DOHH2 (cell line): ENCODE results near the gene PPP1R26.

Experiments used
- H3F3A ChIP-seq: fragments of 200-600 bp; sonication (generic), shearing (Covaris generic); 2 replicates; pipeline ENCODE4 v1.6.0; 2016; ENCODE audit warnings: antibody characterized with exemption, mild to moderate bottlenecking; ENCODE audit not compliant: control insufficient read depth, insufficient read depth
- H3K27ac ChIP-seq: fragments of 200-600 bp; sonication (generic); 2 replicates; pipeline ENCODE4 v1.5.1; 2014; ENCODE audit warnings: low read depth, mild to moderate bottlenecking, low read length, moderate library complexity
- H3K27me3 ChIP-seq: fragments of 200-600 bp; sonication (generic); 2 replicates; pipeline ENCODE4 v1.6.1; 2014; ENCODE audit warnings: mild to moderate bottlenecking, low read length, mixed read lengths; ENCODE audit not compliant: control insufficient read depth
- H3K36me3 ChIP-seq: fragments of 200-600 bp; sonication (generic); 2 replicates; pipeline ENCODE4 v1.6.1; 2014; ENCODE audit warnings: mild to moderate bottlenecking, low read length, moderate library complexity, mixed read lengths; ENCODE audit not compliant: control insufficient read depth
- H3K4me1 ChIP-seq: fragments of 200-600 bp; sonication (generic); 2 replicates; pipeline ENCODE4 v1.6.1; 2014; ENCODE audit warnings: mild to moderate bottlenecking, low read length, mixed read lengths; ENCODE audit not compliant: control insufficient read depth
- H3K4me2 ChIP-seq: fragments of 200-600 bp; sonication (generic); 2 replicates; pipeline ENCODE4 v1.6.0; 2014; ENCODE audit warnings: mild to moderate bottlenecking, low read length, moderate library complexity
- H3K4me3 ChIP-seq: fragments of 200-600 bp; sonication (generic); 2 replicates; pipeline ENCODE4 v1.5.1; 2014; ENCODE audit warnings: mild to moderate bottlenecking, low read length, mixed read lengths
- H3K79me2 ChIP-seq: fragments of 200-600 bp; sonication (generic); 2 replicates; pipeline ENCODE4 v1.6.1; 2014; ENCODE audit warnings: mild to moderate bottlenecking, low read length, mixed read lengths; ENCODE audit not compliant: control insufficient read depth
- H3K9me2 ChIP-seq: fragments of 200-600 bp; sonication (generic); replicated peaks from 2 replicates; pipeline ENCODE4 v1.6.1; 2014; ENCODE audit warnings: mild to moderate bottlenecking, low read length, mixed read lengths; ENCODE audit not compliant: control insufficient read depth
- H3K9me3 ChIP-seq: fragments of 200-600 bp; sonication (generic); 2 replicates; pipeline ENCODE4 v1.6.1; 2014; ENCODE audit warnings: antibody characterized with exemption, low read length, mixed read lengths; ENCODE audit not compliant: control insufficient read depth, insufficient read depth
- H4K20me1 ChIP-seq: fragments of 200-600 bp; sonication (generic); 2 replicates; pipeline ENCODE4 v1.6.0; 2014; ENCODE audit warnings: low read depth, mild to moderate bottlenecking, antibody characterized with exemption, low read length, moderate library complexity; ENCODE audit not compliant: control insufficient read depth, insufficient read depth
- EZH2phosphoT487 ChIP-seq: fragments of 200-600 bp; sonication (generic); IDR thresholded peaks from 2 replicates; pipeline ENCODE4 v1.6.1; 2017; ENCODE audit warnings: borderline replicate concordance, mild to moderate bottlenecking, antibody characterized with exemption, low read length, moderate library complexity, mixed read lengths
- TF ChIP-seq, protein P1 (sequence below): fragments of 200-600 bp; sonication (generic); IDR thresholded peaks from one replicate; pipeline ENCODE4 v1.5.1; 2014; ENCODE audit warnings: antibody characterized with exemption, mild to moderate bottlenecking, low read depth, low read length; ENCODE audit not compliant: poor library complexity, severe bottlenecking

PPP1R26 gene

DNA sequence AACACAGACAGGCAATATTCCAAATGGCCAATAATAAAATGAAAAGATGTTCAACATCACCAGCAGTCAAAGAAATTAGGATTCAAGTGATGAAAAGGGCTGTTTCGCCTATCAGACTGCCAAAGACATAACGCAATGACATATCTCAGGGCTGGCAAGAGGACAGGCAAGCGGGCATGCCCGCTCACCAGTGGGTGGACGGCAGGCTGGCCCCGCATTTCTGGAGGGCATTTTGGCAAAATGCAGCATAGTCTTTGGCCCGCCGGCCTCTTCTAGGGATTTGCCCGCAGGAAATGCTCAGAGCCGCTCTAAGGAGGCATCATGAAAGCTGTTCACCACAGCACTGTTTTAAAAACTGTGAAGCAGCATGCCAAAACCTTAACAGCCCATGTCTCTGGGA is 1.4 kb upstream of the PPP1R26 start:
- Histone ChIP-seq H3K4me2 (no peak overlapping the region), H3K79me2 (no peaks in the 10 kb centered on the region), H3K9me3 (no peaks in the 10 kb centered on the region), H3K4me1 (0 out of 2 replicates have a peak, but pooled peaks cover 3% of the 10 kb centered on the region), H3K36me3 (no peaks in the 10 kb centered on the region), H3K9me2 (no peaks in the 10 kb centered on the region), H3K27ac (no peak overlapping the region), H3K4me3 (no peak overlapping the region), H4K20me1 (no peaks in the 10 kb centered on the region), H3F3A (no peaks in the 10 kb centered on the region; the same call in 1 of the 2 replicates), H3K27me3 (peaks cover 35% of the 10 kb centered on the region)
- no peak for TF ChIP-seq EZH2phosphoT487
- TF ChIP-seq, protein P1, sequence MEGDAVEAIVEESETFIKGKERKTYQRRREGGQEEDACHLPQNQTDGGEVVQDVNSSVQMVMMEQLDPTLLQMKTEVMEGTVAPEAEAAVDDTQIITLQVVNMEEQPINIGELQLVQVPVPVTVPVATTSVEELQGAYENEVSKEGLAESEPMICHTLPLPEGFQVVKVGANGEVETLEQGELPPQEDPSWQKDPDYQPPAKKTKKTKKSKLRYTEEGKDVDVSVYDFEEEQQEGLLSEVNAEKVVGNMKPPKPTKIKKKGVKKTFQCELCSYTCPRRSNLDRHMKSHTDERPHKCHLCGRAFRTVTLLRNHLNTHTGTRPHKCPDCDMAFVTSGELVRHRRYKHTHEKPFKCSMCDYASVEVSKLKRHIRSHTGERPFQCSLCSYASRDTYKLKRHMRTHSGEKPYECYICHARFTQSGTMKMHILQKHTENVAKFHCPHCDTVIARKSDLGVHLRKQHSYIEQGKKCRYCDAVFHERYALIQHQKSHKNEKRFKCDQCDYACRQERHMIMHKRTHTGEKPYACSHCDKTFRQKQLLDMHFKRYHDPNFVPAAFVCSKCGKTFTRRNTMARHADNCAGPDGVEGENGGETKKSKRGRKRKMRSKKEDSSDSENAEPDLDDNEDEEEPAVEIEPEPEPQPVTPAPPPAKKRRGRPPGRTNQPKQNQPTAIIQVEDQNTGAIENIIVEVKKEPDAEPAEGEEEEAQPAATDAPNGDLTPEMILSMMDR, result no peak

DNA sequence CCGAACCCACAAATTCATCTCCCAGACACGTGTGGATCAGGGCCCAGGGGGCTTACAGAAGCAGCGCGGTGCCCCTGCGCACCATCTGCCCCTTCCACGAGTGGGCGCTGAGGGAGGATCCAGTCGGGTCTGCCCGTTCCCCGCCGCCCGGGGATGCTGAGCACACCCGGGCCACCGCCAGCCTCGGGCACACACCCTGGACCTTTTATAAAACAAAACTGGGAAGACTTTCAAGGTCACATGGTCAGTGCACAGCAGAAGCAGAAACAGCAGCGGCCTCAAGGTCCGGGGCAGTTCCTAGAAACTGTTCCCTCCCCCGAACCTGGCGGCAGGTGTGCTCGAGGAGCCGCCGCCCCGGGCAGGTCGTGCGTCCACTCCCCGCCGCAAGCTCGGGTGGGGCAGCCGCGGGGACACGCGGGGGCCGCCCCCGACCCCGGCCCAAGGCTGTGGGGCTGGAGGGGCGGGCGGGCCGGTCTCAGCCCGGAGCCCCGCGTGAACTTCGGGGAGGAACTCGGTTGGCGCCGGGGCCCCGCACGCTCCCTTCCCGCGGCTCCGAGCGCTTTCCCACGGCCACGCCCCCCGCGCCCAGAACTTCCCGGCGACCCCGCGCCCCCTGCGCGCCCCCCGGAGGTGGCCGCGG is 633 bp upstream of the PPP1R26 start:
- Histone ChIP-seq H3K79me2 (no peaks in the 10 kb centered on the region), H3K27me3 (peaks cover 38% of the 10 kb centered on the region), H3K9me3 (no peaks in the 10 kb centered on the region), H3K4me3 (no peak overlapping the region), H3F3A (no peaks in the 10 kb centered on the region; the same call in 1 of the 2 replicates), H4K20me1 (no peaks in the 10 kb centered on the region), H3K9me2 (no peaks in the 10 kb centered on the region), H3K36me3 (no peaks in the 10 kb centered on the region), H3K27ac (no peak overlapping the region), H3K4me2 (no peak overlapping the region), H3K4me1 (0 out of 2 replicates have a peak, but pooled peaks cover 3% of the 10 kb centered on the region)
- TF ChIP-seq EZH2phosphoT487, result peak; percentile 69
- TF ChIP-seq, protein P1, result no peak

DNA sequence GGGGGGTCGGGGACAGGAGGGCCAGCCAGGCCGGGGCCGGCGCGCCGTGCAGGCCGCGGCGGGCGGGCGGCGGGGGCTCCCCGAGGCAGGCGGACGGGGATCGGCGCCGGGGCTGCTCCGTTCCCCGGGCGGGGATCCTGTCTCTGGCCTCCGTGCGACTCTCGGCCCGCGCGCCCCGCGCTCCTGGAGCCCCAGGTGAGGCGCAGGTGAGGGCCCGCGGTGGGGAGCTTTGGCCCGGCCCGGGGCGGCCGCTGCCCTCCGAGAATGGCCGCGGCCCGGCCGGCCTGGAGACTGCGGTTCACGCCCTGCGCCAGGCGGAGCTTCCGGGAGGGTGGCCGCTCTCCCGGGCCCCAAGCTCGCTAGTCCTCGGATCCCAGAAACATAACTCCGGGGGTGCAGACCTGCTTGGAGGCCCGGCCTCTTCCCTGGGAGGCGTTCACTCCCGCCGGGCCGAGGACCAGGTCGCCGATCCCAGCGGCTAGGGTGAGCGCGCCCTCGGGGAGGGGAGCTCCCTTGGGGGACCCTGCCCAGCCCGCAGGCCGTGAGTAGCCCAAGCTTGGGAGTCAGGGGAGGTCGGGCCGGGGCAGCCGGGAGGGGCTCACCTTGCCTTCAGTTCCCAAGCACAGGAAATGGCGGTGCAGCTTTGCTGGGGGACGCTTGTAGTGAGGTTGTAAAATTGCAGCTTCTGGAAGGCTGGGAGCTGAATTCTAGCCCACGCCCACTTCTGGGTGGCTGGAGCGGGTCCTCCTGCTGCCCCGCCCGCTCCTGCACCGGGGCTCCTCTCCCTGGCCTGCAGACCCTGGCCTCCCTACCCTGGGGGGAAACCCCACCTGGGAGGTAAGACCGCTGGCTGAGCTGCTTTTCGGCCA is 723 bp downstream of the PPP1R26 start:
- Histone ChIP-seq H3K36me3 (no peaks in the 10 kb centered on the region), H3K9me2 (no peaks in the 10 kb centered on the region), H4K20me1 (no peaks in the 10 kb centered on the region), H3F3A (no peaks in the 10 kb centered on the region; the same call in 1 of the 2 replicates), H3K9me3 (no peaks in the 10 kb centered on the region), H3K27me3 (peaks cover 38% of the 10 kb centered on the region), H3K79me2 (no peaks in the 10 kb centered on the region), H3K4me3 (no peak overlapping the region), H3K4me1 (0 out of 2 replicates have a peak, but pooled peaks cover 3% of the 10 kb centered on the region), H3K27ac (no peak overlapping the region), H3K4me2 (no peak overlapping the region)
- peak; percentile 76 for TF ChIP-seq EZH2phosphoT487
- TF ChIP-seq, protein P1, result no peak
